Retina (tissue), 1 donor: ENCODE results near the gene INAFM1.
A peak's percentile ranks its signal among the peaks of the same experiment; 100 is the strongest.
"Not testable (repeated sequence)": the region's sequence is repeated elsewhere in the genome, so short reads cannot be mapped to it uniquely, and the experiment has no call there.

Experiments
- DNase-seq: peaks from one replicate; pipeline ENCODE4 v3.0.0-alpha.2; 2016

The INAFM1 gene

GRCh38 chr19:47241919-47242577 lies 32.6 kb upstream of the INAFM1 start:
- no peak for DNase-seq

- DNase-seq: no peak
Observed at GRCh38 chr19:47243364-47243775, 31.3 kb upstream of the INAFM1 start.

GRCh38 chr19:47243776-47244547 lies 30.7 kb upstream of the INAFM1 start:
- DNase-seq: peak; percentile 97

GRCh38 chr19:47247308-47247990 lies 27.2 kb upstream of the INAFM1 start:
- DNase-seq: peak; percentile 89

GRCh38 chr19:47253016-47253415 lies 21.7 kb upstream of the INAFM1 start:
- DNase-seq: not testable (repeated sequence)

- no peak for DNase-seq
Observed at GRCh38 chr19:47253467-47253881, 21.2 kb upstream of the INAFM1 start.

- no peak for DNase-seq
Observed at GRCh38 chr19:47253970-47254369, 20.7 kb upstream of the INAFM1 start.

GRCh38 chr19:47255879-47256692 lies 18.6 kb upstream of the INAFM1 start, which contains the start of gene CCDC9:
TSS of gene CCDC9 (plus strand) at chr19:47256525. CDS start at chr19:47258401, 1,876 bp downstream.
- DNase-seq: peak; percentile 96

GRCh38 chr19:47256693-47257410 lies 17.8 kb upstream of the INAFM1 start:
- DNase-seq: peak; percentile 96

- DNase-seq: no peak
Observed at GRCh38 chr19:47257411-47258169, 17.1 kb upstream of the INAFM1 start.

- DNase-seq: no peak
Observed at GRCh38 chr19:47258434-47258833, 16.3 kb upstream of the INAFM1 start.

- no peak for DNase-seq
Observed at GRCh38 chr19:47258895-47259555, 15.7 kb upstream of the INAFM1 start.

- no peak for DNase-seq
Observed at GRCh38 chr19:47260476-47260875, 14.2 kb upstream of the INAFM1 start.

GRCh38 chr19:47261946-47262793 lies 12.5 kb upstream of the INAFM1 start:
- not testable (repeated sequence) for DNase-seq

GRCh38 chr19:47264629-47265028 lies 10.1 kb upstream of the INAFM1 start:
- DNase-seq: no peak

GRCh38 chr19:47266401-47266941 lies 8.2 kb upstream of the INAFM1 start:
- DNase-seq: no peak

- DNase-seq: no peak
Observed at GRCh38 chr19:47267350-47267759, 7.3 kb upstream of the INAFM1 start.

GRCh38 chr19:47268028-47268427 lies 6.7 kb upstream of the INAFM1 start:
- no peak for DNase-seq

GRCh38 chr19:47269596-47269995 lies 5.1 kb upstream of the INAFM1 start:
- no peak for DNase-seq
